GM18519 (cell line): ENCODE results near the gene TRPM3.
"Not testable (repeated sequence)": the region's sequence is repeated elsewhere in the genome, so short reads cannot be mapped to it uniquely, and the experiment has no call there.

Experiments
- ATAC-seq: cut with Tn5 transposase; IDR thresholded peaks from one replicate; pipeline ENCODE4 v1.9.1; 2021; ENCODE audit warnings: mild to moderate bottlenecking, moderate library complexity; ENCODE audit not compliant: unreplicated experiment, low FRiP score

The TRPM3 gene

DNA sequence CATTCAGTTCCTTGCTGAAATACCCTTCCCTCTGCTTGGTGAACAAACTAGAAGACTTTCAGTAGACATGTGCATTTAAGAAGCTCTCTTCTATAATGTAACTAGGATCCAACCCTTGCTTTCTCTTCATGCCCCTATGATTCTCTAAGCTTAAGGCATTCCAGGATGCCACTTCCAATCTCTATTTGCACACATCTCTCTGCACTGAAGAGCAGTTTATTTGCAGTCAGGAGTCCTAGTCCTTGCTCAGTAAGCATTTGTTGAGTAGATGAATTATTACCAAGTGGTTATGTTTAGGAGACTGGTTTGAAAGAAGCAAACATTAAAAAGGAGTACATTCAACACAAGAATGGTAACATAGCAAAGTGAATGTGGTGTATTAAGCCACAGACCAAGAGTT, 432.7 kb downstream of the TRPM3 start:
- no peak for ATAC-seq

DNA sequence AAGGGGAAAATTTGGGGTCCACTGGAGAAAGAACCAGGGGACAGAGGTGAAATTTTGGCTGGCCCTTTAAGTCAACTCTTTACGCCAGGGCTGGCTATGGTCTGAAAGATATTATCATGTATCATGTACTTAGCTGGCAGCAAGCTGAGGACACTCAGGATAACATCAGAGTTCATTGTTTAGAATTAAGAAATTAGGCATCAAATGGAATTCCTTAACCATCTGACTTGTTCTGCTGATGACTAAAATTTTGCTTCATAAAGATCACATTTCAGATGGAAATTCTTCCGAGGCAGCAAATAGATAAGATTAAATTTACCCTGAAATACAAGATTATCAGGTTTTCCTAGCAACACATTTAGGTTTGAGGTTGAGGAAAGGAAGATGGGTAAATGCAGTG, 437.6 kb downstream of the TRPM3 start:
- no peak for ATAC-seq

DNA sequence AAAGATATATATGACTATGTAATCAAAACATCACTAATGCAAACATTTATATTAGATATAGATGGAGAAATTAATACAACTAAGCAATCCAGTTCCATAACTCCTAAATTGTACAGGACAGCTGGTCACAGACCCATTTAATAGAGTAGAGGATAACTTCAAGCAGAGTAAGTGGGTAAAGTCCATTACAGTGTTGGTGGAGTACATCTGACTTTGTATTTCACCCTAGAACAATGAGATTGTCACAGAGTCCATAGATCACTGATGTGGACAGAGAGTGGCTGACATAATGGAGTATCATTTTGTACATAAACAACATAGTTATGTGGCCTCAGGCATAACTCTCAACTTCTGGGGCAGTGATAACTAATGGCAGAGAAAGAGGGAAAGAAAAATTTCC, 439.1 kb downstream of the TRPM3 start:
- no peak for ATAC-seq

GRCh38 chr9:70679845-70680244, 441.6 kb downstream of the TRPM3 start:
- ATAC-seq: no peak

DNA sequence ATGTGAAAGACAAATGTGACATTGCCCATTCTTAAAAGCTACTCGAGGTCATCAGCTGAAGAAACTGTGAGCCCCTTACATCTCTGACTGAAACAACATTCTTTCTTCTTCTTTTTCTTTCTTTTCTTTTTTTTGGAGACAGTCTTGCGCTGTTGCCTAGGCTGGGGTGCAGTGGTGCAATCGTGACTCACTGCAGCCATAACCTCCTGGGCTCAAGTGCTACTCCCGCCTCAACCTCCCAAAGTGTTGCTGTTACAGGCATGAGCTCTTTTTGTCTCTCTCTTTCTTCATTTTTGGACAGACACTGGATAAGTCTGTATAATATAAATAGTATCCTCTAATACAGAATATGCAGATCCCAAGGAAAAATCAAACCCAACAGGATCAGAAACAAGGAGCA, 443.3 kb downstream of the TRPM3 start:
- no peak for ATAC-seq

GRCh38 chr9:70677055-70677735, 444.2 kb downstream of the TRPM3 start:
- ATAC-seq: no peak

DNA sequence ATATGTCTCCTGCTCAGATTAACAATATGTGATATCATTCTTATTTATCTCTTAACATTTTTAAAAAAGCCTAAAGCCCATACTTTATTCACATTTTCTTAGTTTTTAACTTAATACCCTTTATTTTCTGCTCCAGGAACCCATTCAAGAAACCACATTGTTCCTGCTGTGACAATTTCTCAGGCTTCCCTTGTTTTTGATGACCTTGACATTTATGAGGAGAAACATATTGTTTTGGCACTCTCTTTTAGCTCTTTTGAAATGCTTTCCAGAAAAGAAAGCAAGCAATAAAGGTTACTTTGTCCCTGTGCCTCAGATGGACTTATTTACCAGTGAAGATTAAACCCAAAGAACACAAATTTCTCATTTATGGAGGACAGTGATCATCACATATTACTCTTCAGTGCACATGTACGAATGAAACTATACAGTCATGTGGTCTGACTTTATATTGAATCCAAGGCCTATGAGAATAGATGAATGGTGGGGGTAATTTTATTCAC, 445.5 kb downstream of the TRPM3 start:
- ATAC-seq: no peak

- ATAC-seq: no peak
These were observed 447.6 kb downstream of the TRPM3 start for GRCh38 chr9:70673844-70674243.

DNA sequence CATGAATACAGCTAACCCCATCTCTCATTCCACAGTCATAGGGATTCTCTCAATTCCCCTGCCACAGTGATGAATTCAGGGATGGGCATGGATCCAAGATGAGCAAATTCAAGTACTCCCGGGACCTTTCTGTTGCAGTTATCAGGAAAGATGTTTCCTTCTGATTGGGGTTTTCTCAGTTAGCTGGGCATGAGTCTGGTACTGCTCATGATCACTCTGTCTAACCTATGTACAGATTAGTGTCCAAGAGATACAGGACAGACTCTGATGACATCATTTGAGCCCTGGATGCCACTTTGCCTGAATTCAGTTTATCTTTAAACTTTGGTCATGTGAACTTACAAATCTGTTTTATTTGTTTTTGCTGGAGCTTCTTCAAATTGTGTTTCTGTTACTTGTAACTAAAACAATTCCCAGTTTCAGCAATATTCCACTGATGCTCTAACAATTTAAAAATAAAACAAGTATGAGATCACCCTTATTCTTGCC, 449.2 kb downstream of the TRPM3 start:
- ATAC-seq: no peak

DNA sequence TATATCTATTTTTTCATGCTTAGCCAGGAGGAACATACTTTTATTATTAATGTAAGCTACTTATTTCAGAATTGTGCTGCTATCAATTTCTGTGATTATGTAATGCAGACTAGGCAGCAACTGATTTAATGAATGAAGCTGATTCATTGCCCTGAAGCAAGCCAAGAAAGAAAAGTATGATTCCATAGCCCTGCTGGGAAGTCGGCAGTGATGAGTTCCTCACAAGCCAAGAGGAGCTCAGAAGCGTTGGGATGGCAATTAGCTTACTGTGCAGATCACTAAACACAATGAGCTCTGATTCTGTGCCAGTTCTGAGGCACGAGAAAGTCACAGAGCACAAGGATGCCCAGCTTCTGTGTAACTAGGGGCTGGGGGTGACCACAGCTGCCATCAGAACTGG, 452.7 kb downstream of the TRPM3 start:
- no peak for ATAC-seq

GRCh38 chr9:70658765-70659164, 462.7 kb downstream of the TRPM3 start:
- ATAC-seq: no peak

- ATAC-seq: no peak
These were observed 465.1 kb downstream of the TRPM3 start for GRCh38 chr9:70656281-70656680.

DNA sequence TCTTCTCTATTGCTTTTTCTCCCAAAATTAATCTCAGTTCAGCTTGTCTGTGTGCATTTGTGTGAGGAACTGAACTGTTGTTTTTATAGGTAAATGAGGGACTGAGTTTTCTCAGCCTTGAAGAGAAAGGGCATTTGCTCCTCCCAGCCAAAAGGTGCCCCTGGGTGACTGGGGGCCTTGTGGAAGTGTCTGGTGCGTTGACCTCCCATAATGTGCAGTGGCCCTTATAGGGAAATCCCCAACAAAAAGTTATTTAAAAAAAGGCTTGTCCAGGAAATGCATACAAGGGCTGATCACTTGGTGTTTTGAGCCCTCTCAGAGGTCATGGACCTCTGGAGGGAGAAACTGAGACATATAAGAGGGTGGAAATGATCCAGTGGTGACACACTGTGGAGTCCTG, 467.3 kb downstream of the TRPM3 start:
- ATAC-seq: no peak

DNA sequence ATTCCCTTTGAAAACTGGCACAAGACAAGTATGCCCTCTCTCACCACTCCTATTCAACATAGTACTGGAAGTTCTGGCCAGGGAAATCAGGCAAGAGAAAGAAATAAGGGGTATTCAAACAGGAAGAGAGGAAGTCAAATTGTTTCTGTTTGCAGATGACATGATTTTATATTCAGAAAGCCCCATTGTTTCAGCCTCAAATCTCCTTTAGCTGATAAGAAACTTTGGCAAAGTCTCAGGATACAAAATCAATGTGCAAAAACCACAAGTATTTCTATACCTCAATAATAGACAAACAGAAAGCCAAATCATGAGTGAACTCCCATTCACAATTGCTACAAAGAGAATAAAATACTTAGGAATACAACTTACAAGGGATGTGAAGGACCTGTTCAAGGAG, 476.8 kb downstream of the TRPM3 start:
- ATAC-seq: not testable (repeated sequence)

GRCh38 chr9:70642341-70642740, 479.1 kb downstream of the TRPM3 start:
- no peak for ATAC-seq

DNA sequence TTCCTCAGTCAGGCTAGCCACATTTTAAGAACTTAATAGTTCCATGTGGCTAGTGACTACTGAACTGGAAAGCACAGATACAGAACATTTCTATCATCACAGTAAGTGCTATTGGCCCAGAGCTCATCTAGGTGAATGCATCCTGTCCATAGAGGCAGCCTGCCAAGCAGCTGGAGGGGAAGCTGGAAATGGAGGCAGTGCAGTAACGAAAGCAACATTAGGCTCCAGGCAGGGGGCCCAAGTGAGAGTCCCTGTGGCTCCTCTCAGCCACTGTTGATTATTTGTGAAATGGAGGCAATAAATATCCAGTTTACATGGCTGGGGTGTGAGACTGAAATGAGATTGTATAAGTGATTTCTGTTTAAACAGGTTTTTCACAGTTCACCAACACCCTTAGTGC, 479.8 kb downstream of the TRPM3 start:
- no peak for ATAC-seq

DNA sequence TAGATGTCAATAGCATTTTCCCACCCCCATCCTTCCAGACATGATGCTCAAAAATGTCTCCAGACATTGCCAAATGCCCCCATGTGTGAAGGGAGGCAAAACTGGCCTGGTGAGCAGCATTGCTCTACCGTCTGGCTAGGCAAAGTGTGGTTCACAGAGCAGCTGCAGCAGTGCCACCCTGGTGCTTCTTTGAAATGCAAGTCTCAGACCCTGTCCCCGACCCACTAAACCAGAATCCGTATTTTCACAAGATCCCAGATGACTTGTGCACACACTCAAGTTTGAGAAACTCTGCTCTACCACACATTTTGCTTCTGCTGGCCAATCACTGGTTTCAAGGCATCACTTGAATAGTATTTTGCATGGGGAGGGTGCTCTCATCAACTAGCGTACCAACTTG, 480.4 kb downstream of the TRPM3 start:
- no peak for ATAC-seq

GRCh38 chr9:70639853-70640814, 481.3 kb downstream of the TRPM3 start:
- ATAC-seq: peak; percentile 53

DNA sequence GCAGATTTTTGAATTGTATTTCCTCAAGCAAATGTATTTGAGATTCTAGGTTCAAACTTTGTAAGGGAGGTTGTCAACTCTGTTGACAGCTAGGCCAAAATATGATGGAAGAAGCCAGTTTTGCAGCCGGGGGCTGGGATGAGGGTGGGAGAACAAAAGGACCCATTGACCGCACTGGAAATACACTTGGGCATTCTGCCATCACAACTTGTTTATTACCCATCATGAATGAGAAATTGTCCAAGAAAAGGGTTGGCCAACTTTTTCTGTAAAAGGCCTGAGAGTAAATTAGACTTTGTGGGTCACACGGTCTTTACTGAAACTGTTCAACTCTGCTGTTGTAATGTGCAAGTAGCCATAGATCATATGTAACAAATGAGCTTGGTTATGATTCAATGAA, 485.6 kb downstream of the TRPM3 start:
- ATAC-seq: no peak

DNA sequence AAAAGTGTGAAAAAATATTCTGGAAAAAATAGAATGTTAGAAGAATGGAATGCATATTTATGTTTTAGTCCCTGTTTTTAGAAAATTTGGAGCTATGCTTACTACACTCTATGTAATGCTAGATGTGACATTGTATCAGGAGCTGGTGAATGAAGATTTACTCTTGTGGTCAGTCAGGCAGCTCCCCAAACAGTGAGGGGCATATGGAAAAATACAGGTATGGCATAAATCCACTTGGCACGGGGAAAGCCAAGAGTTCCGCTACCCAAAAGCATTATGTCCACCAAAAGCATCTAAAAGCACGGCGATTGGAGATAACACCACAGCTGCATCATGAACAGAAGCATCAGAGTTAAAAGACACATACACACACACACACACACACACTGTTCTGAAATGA, 486.7 kb downstream of the TRPM3 start:
- no peak for ATAC-seq

DNA sequence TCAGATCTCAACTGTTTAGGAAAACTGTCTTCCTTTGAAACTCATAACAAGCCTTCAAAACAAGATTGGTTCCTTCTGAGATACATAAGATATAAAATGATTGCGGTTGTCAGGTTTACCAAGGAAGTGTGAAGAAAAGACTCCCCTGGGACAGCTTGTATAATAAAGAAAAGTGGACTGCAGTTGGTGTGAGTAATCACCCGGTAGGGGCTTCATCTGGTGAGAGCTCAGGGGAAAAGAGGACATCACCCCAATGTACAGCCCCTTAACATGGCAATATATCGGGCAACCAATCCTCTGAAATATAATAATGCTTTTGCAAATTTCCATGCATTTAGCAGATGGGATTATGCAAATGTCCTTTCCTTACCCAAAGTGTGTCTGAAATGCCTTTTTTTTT, 490.4 kb downstream of the TRPM3 start:
- no peak for ATAC-seq
